GM12875 (cell line): ENCODE data around the gene PTP4A2.

Experiments
- H3K4me3 ChIP-seq: one replicate; pipeline ENCODE4 v1.5.1; 2011; ENCODE audit warnings: low read depth, low read length, control low read depth
- TF ChIP-seq, protein P1 (sequence below): IDR thresholded peaks from 2 replicates; pipeline ENCODE4 v1.5.1; 2011; ENCODE audit warnings: low read depth, mild to moderate bottlenecking, control low read depth, inconsistent platforms, low read length, moderate library complexity, borderline replicate concordance; ENCODE audit not compliant: insufficient read depth

The PTP4A2 gene

DNA sequence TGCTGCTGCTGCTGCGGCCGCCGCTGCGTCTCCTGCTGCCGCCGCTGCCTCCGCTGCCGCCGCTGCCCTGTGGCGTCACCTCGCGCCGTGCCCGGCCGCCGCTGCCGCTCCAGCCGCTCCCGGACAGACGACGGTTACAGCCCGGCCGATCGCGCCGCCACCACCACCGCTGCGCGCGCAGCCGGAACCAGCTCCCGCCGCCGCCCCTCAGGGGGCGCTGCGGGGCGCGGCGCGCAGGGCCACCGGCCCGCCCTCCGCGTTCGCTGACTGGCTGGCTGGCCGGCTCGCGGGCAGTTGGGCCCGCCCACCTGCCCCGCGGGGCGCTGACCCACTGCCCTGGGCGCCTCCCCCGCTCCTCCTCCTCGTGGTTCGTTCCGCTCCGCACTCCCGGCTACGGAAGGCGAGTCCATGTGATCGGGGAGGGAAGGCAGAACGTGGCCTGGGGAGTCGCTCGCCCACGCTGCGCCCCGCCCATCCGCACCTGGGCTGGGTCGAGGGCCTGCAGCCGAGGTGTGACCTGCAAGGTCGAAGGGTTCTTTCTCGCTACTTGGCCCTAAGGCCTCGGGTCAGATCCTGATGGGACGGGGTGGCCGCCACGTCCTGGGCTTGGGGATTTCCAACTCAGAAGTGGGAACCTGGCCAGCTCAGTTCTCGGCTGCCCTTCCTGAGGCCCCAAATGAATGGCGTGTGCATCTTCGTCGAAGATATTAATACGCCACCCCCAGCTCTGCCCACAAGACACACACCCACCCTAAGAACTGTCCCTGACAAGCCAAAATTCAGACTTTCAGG, at the start of gene PTP4A2:
PTP4A2 (minus strand) TSS at position 185 of the 792 bp plus-strand sequence. CDS start 19,303 bp downstream, outside the sequence.
- H3K4me3 ChIP-seq: peak within 1 kb of the TSS; percentile 94
- TF ChIP-seq, protein P1, sequence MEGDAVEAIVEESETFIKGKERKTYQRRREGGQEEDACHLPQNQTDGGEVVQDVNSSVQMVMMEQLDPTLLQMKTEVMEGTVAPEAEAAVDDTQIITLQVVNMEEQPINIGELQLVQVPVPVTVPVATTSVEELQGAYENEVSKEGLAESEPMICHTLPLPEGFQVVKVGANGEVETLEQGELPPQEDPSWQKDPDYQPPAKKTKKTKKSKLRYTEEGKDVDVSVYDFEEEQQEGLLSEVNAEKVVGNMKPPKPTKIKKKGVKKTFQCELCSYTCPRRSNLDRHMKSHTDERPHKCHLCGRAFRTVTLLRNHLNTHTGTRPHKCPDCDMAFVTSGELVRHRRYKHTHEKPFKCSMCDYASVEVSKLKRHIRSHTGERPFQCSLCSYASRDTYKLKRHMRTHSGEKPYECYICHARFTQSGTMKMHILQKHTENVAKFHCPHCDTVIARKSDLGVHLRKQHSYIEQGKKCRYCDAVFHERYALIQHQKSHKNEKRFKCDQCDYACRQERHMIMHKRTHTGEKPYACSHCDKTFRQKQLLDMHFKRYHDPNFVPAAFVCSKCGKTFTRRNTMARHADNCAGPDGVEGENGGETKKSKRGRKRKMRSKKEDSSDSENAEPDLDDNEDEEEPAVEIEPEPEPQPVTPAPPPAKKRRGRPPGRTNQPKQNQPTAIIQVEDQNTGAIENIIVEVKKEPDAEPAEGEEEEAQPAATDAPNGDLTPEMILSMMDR: peak; percentile 83

DNA sequence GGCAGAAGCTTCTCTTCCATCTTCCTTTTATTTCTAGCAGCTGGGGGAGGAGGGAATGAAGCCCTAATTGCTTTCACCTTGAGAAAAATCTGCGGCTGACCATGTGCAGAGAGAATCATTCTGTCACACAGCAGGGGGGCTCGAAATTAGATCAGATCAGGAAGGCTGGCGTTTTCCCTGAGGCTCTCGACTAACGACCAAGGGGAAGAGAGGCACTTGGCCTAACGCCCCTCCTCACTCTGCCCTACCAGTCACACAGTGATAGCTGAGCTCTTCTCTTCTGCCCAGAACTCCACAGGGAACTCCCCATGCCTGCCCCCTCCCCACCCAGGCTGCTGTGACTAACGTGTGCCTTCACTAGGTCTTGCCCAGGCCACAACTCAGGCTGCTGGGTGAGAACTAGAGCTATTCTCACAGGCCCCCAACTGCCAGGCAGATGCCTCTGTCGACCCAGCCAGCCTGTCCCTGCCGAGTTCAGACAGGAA, 49.0 kb upstream of the PTP4A2 start:
- H3K4me3 ChIP-seq: no peak overlapping the region
- TF ChIP-seq, protein P1: no peak

DNA sequence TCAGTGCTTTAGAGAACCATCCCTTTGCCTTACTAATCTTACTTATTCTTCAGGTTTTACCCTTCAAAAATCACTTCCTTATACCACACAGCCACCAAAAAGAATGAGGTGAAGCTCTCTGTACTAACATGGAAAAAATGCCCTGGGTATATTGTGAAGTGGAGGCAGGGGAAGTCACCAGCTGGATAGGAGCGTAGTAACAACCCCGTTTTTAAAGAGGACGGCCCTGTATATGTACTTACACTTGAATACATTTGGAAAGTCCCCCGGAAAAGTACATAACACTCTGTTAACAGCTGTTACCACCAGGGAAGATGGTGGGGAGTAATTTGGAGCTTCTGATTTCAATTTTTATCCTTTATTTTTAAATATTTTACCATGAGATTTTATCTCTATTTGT, 47.3 kb upstream of the PTP4A2 start:
- TF ChIP-seq, protein P1: no peak
- H3K4me3 ChIP-seq: peak overlapping the region; percentile 21

DNA sequence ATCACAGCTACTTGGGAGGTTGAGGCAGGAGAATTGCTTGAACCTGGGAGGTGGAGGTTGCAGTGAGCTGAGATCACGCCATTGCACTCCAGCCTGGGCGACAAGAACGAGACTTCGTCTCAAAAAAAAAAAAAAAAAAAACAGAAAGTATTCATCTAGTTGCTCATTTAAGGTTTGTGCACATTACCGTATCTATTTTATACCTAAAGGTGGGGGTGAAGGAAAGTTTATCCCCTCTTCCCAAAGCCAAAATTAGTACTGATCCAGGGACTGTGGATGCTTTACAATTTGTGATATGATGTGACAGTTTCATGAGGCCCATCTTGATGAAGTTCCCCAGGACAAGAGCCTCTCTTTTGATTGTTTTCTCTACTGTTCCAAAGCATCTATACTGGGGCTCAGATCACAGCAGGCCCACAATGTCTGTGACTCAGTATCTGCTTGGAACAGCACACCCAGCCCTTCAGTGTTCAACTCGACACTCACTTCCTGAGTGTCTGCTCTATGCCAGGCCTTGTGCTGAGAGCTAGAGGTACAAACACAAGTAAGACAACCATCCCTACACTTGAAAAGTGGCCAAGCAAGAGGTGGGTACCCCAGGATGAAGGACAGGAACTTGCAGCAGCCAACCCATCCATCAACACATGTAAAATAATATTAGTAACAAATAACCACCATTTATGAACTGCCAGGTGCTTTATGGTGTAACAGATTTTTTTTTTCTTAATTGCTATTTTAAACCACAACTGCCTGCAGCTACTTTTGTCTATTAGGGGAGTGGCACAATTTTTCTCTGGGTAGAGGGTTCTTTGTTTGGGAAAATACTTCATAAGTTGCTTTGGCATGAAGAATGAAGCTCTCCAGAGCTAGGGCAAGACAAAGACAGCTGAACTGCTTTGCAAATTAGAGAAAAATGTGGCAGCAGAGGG, 46.5 kb upstream of the PTP4A2 start:
- TF ChIP-seq, protein P1: no peak
- peak overlapping the region; percentile 21 for H3K4me3 ChIP-seq

DNA sequence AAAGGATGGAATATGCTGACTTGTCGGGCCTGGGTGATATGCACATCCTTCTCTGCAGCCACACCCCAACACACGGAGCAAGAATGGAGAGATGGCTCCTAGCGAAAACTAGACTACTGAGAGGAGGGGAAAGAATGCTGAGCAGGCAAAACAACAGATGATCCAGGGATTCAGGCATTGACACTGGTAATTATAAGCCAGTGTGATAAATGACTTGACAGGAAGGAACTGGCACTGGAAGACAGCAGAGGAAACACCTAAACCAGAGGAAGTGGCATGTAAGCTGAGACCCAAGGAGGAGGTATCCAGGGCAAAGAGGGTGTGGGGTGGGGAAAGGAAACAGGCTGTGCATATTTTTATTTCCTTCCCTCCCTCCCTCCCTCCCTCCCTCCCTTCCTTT, 43.8 kb upstream of the PTP4A2 start:
- no peak overlapping the region for H3K4me3 ChIP-seq
- TF ChIP-seq, protein P1: no peak

DNA sequence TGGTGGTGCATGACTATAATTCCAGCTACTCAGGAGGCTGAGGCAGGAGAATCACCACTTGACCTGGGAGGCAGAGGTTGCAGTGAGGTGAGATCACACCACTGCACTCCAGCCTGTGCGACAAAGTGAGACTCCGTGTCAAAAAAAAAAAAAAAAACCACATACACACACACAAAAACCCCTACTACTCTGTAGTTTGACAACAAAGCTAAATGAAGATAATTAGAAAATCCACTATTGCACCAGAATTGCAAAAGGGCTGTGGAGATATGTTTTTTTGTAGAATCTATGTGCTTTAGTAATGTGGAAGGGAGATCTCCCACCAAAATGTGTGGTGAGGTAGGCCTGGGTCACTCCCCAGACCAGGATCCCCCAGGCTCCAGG, 43.3 kb upstream of the PTP4A2 start:
- TF ChIP-seq, protein P1: no peak

More for the DNA sequence above, 43.3 kb upstream of the PTP4A2 start:
- H3K4me3 ChIP-seq: no peak overlapping the region
